BJ (cell line): Measurements from ENCODE around the gene COL19A1. TPM values are rescaled to one million over a fixed set of nuclear protein-coding genes. Genes with fewer than 3 reads are reported as not detected.

Source experiments
- CTCF ChIA-PET: fragments of 350-600 bp; formaldehyde crosslinking; extraction: SDS; loops from one replicate; lab custom pipeline; 2021; ENCODE audit warnings: antibody characterized with exemption, inconsistent platforms; lab: Yijun Ruan, JAX
- POLR2A ChIA-PET: fragments of 300-600 bp; sonication (Branson Sonifier 250); formaldehyde crosslinking; extraction: SDS; loops from one replicate; lab custom pipeline; 2021; ENCODE audit warnings: antibody characterized with exemption; lab: Charles Lee
- DNase-seq: peaks from one replicate; pipeline ENCODE4 v3.0.0-alpha.2; 2011; ENCODE audit warnings: low read depth
- H3K27me3 ChIP-seq: 2 replicates; pipeline ENCODE4 v1.6.0; 2011; ENCODE audit warnings: low read length; ENCODE audit not compliant: control insufficient read depth, insufficient read depth
- H3K36me3 ChIP-seq: 2 replicates; pipeline ENCODE4 v1.5.1; 2011; ENCODE audit warnings: low read length; ENCODE audit not compliant: control insufficient read depth, insufficient read depth
- H3K4me3 ChIP-seq: 2 replicates; pipeline ENCODE4 v1.5.1; 2011; ENCODE audit warnings: low read depth, mild to moderate bottlenecking, control low read depth, low read length
- CTCF ChIP-seq: IDR thresholded peaks from 2 replicates; pipeline ENCODE4 v1.5.1; 2011; ENCODE audit warnings: low read depth, mild to moderate bottlenecking, control low read depth, inconsistent platforms, low read length, moderate library complexity; ENCODE audit not compliant: insufficient read depth
- polyA plus RNA-seq: library from polyadenylated mRNA; depleted of rRNA; stranded (reverse); fragments of >200 nt; gene quantifications from 2 replicates; pipeline ENCODE4 v1.2.3, GENCODE V29; 2011

Gene COL19A1
- polyA plus RNA-seq, 1 experiment = 0.11 TPM

- POLR2A ChIA-PET = no interaction called here
- CTCF ChIA-PET = no interaction called here
- H3K36me3 ChIP-seq = no peaks in the 10 kb centered on the region
- H3K27me3 ChIP-seq = peaks cover 11% of the 10 kb centered on the region
- peak; percentile 19 for DNase-seq
- TF ChIP-seq CTCF = no peak
- H3K4me3 ChIP-seq = no peak overlapping the region
These were observed 1.2 kb upstream of the COL19A1 start for GRCh38 chr6:69865126-69865525.

GRCh38 chr6:69866770-69867638 lies 648 bp downstream of the COL19A1 start:
- ChIA-PET POLR2A (no interaction called here), CTCF (interaction anchor here (0.6 kb wide), 1 partner anchor 56 kb away, joined by 3 read pairs; no protein-coding TSS in a partner anchor)
- no peak for DNase-seq
- TF ChIP-seq CTCF = peak; percentile 12; the same call in 1 of the 2 replicates
- Histone ChIP-seq H3K27me3 (peaks cover 14% of the 10 kb centered on the region), H3K36me3 (no peaks in the 10 kb centered on the region), H3K4me3 (peak overlapping the region; percentile 51)

GRCh38 chr6:69867639-69867976 lies 1.3 kb downstream of the COL19A1 start:
- Histone ChIP-seq H3K4me3 (peak overlapping the region; percentile 51), H3K36me3 (no peaks in the 10 kb centered on the region), H3K27me3 (peaks cover 14% of the 10 kb centered on the region)
- ChIA-PET CTCF (no interaction called here), POLR2A (no interaction called here)
- DNase-seq = no peak
- no peak for TF ChIP-seq CTCF

GRCh38 chr6:69868252-69868804 lies 2.0 kb downstream of the COL19A1 start:
- DNase-seq = no peak
- Histone ChIP-seq H3K27me3 (peaks cover 14% of the 10 kb centered on the region), H3K4me3 (no peak overlapping the region), H3K36me3 (no peaks in the 10 kb centered on the region)
- POLR2A ChIA-PET = no interaction called here
- TF ChIP-seq CTCF = no peak
- CTCF ChIA-PET = no interaction called here

GRCh38 chr6:69868961-69869360 lies 2.6 kb downstream of the COL19A1 start:
- no peak for TF ChIP-seq CTCF
- DNase-seq = no peak
- ChIA-PET CTCF (no interaction called here), POLR2A (no interaction called here)
- Histone ChIP-seq H3K36me3 (no peaks in the 10 kb centered on the region), H3K27me3 (peaks cover 14% of the 10 kb centered on the region), H3K4me3 (no peak overlapping the region)
